Suprapubic skin (tissue), 3 donors: Measurements from ENCODE around the gene RIOK2.

Experiments
- CTCF ChIP-seq, 2 donors: fragments of 200-600 bp in 1 of 2; fragments of 450-650 bp in 1 of 2; sonication (generic) in 1 of 2; IDR thresholded peaks; one replicate each; pipeline ENCODE4 v1.5.1; 2016 to 2019; ENCODE audit warnings: antibody characterized with exemption in 2 of 2, mild to moderate bottlenecking in 1 of 2, moderate library complexity in 1 of 2
- POLR2A ChIP-seq, 2 donors: fragments of 450-650 bp; IDR thresholded peaks; one replicate each; pipeline ENCODE4 v1.6.1; 2017; ENCODE audit warnings: antibody characterized with exemption in 2 of 2, mild to moderate bottlenecking in 2 of 2, moderate library complexity in 2 of 2

DNA sequence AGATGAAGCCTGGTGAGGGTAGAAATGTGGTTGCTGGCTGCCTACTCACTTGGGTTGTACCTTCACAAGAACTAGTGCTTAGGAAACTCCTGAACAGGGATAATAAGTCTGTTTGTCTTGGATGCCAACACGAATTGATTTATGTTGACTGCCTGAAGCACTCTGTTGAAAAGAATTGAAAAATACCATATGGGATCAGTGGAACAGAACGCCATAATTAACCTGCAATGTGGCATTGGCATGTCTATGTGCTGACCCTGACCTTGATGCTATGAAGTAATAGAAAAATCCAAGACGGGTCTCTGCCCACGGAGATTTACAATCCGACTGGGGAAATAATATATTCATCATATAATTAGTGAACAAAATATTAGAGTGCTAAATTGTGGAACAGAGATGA lies 51.1 kb downstream of the RIOK2 start:
- TF ChIP-seq CTCF (IDR thresholded peaks at IDR 0.05) (no peak), POLR2A (IDR thresholded peaks at IDR 0.05) (no peak)
